Esophagus (tissue), 2 donors: ENCODE data around the gene DLGAP4. TPM values are rescaled to one million over a fixed set of nuclear protein-coding genes. Genes with fewer than 3 reads are reported as not detected.

ENCODE experiments used
- H3K27ac ChIP-seq, 2 donors: one replicate each; pipeline ENCODE4 v1.5.1; 2013; ENCODE audit warnings: low read depth in 2 of 2, mild to moderate bottlenecking in 2 of 2, inconsistent platforms in 1 of 2, low read length in 1 of 2, moderate library complexity in 1 of 2
- H3K27me3 ChIP-seq, 2 donors: one replicate each; pipeline ENCODE4 v1.6.1; 2013; ENCODE audit warnings: low read length in 2 of 2, control low read depth in 1 of 2, mild to moderate bottlenecking in 1 of 2; ENCODE audit not compliant: insufficient read depth in 2 of 2, control insufficient read depth in 1 of 2
- H3K36me3 ChIP-seq, 2 donors: one replicate each; pipeline ENCODE4 v1.6.1; 2013; ENCODE audit warnings: low read length in 1 of 2; ENCODE audit not compliant: control insufficient read depth in 2 of 2, insufficient read depth in 2 of 2
- H3K4me1 ChIP-seq, 2 donors: one replicate each; pipeline ENCODE4 v1.6.1; 2013; ENCODE audit warnings: low read length in 1 of 2; ENCODE audit not compliant: control insufficient read depth in 2 of 2, insufficient read depth in 2 of 2
- H3K4me3 ChIP-seq, 2 donors: one replicate each; pipeline ENCODE4 v1.5.1; 2013; ENCODE audit warnings: low read length in 2 of 2, mild to moderate bottlenecking in 2 of 2, low read depth in 1 of 2, moderate library complexity in 1 of 2
- H3K9me3 ChIP-seq, 2 donors: one replicate each; pipeline ENCODE4 v1.6.1; 2013; ENCODE audit warnings: mild to moderate bottlenecking in 2 of 2, low read depth in 1 of 2, low read length in 1 of 2, moderate library complexity in 1 of 2; ENCODE audit not compliant: control insufficient read depth in 2 of 2, insufficient read depth in 1 of 2
- WGBS, 2 donors: extraction: QIAGEN DNeasy Blood & Tissue Kit; methylation state at CpG; one replicate each; pipeline ENCODE4 v1.1.7; 2013; 5-methylcytosine and 5-hydroxymethylcytosine counted together
- polyA plus RNA-seq, 2 donors: library from polyadenylated mRNA; stranded (reverse); fragments of 200-250 nt; gene quantifications; one replicate each; pipeline ENCODE4 v1.2.3, GENCODE V29; 2013
- donor health status: healthy with polysubstance abuse.
- donor health status: Bipolar disorder and iron deficiency.

The DLGAP4 gene
- polyA plus RNA-seq, 2 donors = 15.8 to 24.3 TPM

- WGBS, 2 donors = 89 to 96% methylated on average over 1 of the region's 1 CpG
- H3K4me1 ChIP-seq = peaks cover 5 to 19% of the 10 kb centered on the region in 2 donors
- no peak overlapping the region for H3K27ac ChIP-seq
- H3K9me3 ChIP-seq = no peaks in the 10 kb centered on the region
- no peak overlapping the region for H3K4me3 ChIP-seq
- H3K27me3 ChIP-seq = no peaks in the 10 kb centered on the region
- peaks cover 3 to 4% of the 10 kb centered on the region in 2 donors for H3K36me3 ChIP-seq
These were observed 171.3 kb downstream of the DLGAP4 start for GRCh38 chr20:36477475-36477874.

GRCh38 chr20:36478137-36478905 lies 172.2 kb downstream of the DLGAP4 start:
- WGBS, 2 donors = 73 to 75% methylated on average over 7 of the region's 7 CpGs
- peaks cover 5 to 16% of the 10 kb centered on the region in 2 donors for H3K4me1 ChIP-seq
- no peaks in the 10 kb centered on the region for H3K27me3 ChIP-seq
- H3K27ac ChIP-seq = no peak overlapping the region
- no peaks in the 10 kb centered on the region for H3K9me3 ChIP-seq
- H3K36me3 ChIP-seq = peaks cover 3 to 4% of the 10 kb centered on the region in 2 donors
- H3K4me3 ChIP-seq = no peak overlapping the region

- Histone ChIP-seq H3K4me1 (peaks cover 6 to 10% of the 10 kb centered on the region in 2 donors), H3K36me3 (peaks cover 0 to 3% of the 10 kb centered on the region in 2 donors), H3K4me3 (no peak overlapping the region), H3K27ac (no peak overlapping the region), H3K9me3 (no peaks in the 10 kb centered on the region), H3K27me3 (no peaks in the 10 kb centered on the region)
- WGBS, 2 donors = 83 to 88% methylated on average over 2 of the region's 2 CpGs
These were observed 173.8 kb downstream of the DLGAP4 start for GRCh38 chr20:36479938-36480337.

GRCh38 chr20:36480456-36481048 lies 174.4 kb downstream of the DLGAP4 start:
- Histone ChIP-seq H3K4me1 (peaks cover 6 to 10% of the 10 kb centered on the region in 2 donors), H3K4me3 (no peak overlapping the region), H3K27ac (no peak overlapping the region), H3K9me3 (no peaks in the 10 kb centered on the region), H3K36me3 (peaks cover 0 to 3% of the 10 kb centered on the region in 2 donors), H3K27me3 (no peaks in the 10 kb centered on the region)
- WGBS, 2 donors = 70 to 72% methylated on average over 5 of the region's 5 CpGs

- Histone ChIP-seq H3K27me3 (no peaks in the 10 kb centered on the region), H3K9me3 (no peaks in the 10 kb centered on the region), H3K27ac (peak overlapping the region in 1 of 2 donors; percentile 39), H3K4me3 (no peak overlapping the region), H3K4me1 (peaks cover 6 to 10% of the 10 kb centered on the region in 2 donors), H3K36me3 (peaks cover 0 to 3% of the 10 kb centered on the region in 2 donors)
- WGBS, 2 donors = 74 to 81% methylated on average over 9 of the region's 9 CpGs
These were observed 175.4 kb downstream of the DLGAP4 start for GRCh38 chr20:36481380-36482043.

GRCh38 chr20:36482044-36482473 lies 175.9 kb downstream of the DLGAP4 start:
- Histone ChIP-seq H3K27ac (no peak overlapping the region), H3K4me3 (no peak overlapping the region), H3K9me3 (no peaks in the 10 kb centered on the region), H3K27me3 (no peaks in the 10 kb centered on the region), H3K36me3 (peaks cover 0 to 3% of the 10 kb centered on the region in 2 donors), H3K4me1 (peaks cover 6 to 10% of the 10 kb centered on the region in 2 donors)
- WGBS, 2 donors = 54 to 60% methylated on average over 8 of the region's 8 CpGs

GRCh38 chr20:36483209-36483918 lies 177.2 kb downstream of the DLGAP4 start:
- WGBS, 2 donors = 73 to 77% methylated on average over 5 of the region's 5 CpGs
- Histone ChIP-seq H3K27me3 (no peaks in the 10 kb centered on the region), H3K4me1 (peaks cover 8 to 10% of the 10 kb centered on the region in 2 donors), H3K36me3 (peaks cover 0 to 3% of the 10 kb centered on the region in 2 donors), H3K4me3 (no peak overlapping the region), H3K27ac (no peak overlapping the region), H3K9me3 (no peaks in the 10 kb centered on the region)

- peaks cover 0 to 3% of the 10 kb centered on the region in 2 donors for H3K36me3 ChIP-seq
- no peaks in the 10 kb centered on the region for H3K9me3 ChIP-seq
- no peak overlapping the region for H3K4me3 ChIP-seq
- H3K27ac ChIP-seq = peak overlapping the region in 1 of 2 donors; percentile 3
- H3K27me3 ChIP-seq = no peaks in the 10 kb centered on the region
- H3K4me1 ChIP-seq = peaks cover 8 to 10% of the 10 kb centered on the region in 2 donors
- WGBS, 2 donors = 60 to 61% methylated on average over 8 of the region's 8 CpGs
These were observed 178.0 kb downstream of the DLGAP4 start for GRCh38 chr20:36483919-36484808.
